ENCODE results near the gene FAM222A.

FAM222A gene

GRCh38 chr12:109818905-109819500 is 105.4 kb downstream of the FAM222A start:
- no peak for DNase-seq

All from hypothalamus (tissue), 51 donors.